Psoas muscle (tissue), 8 donors: ENCODE data around the gene UBE2C. TPM values are rescaled to one million over a fixed set of nuclear protein-coding genes. Genes with fewer than 3 reads are reported as not detected.
A peak's percentile ranks its signal among the peaks of the same experiment; 100 is the strongest.

ENCODE experiments used
- ATAC-seq, 4 donors: fragments of 200-7000 bp; cut with Tn5 transposase; one replicate each; pipeline ENCODE4 v1.9.1; 2020; ENCODE audit warnings: moderate library complexity in 3 of 4, mild to moderate bottlenecking in 2 of 4
- DNase-seq, 2 donors: peaks; one replicate each; pipeline ENCODE4 v3.0.0-alpha.2; 2020
- H3K27ac ChIP-seq: fragments of 200-600 bp; one replicate; pipeline ENCODE4 v1.8.0; 2022
- H3K27me3 ChIP-seq, 3 donors: fragments of 200-600 bp in 1 of 3; one replicate each; pipeline versions ENCODE4 v1.6.1 to v1.8.0; 2013 to 2022; ENCODE audit warnings: low read length in 2 of 3, mild to moderate bottlenecking in 2 of 3, moderate library complexity in 1 of 3; ENCODE audit not compliant: insufficient read depth in 3 of 3
- H3K36me3 ChIP-seq, 2 donors: fragments of 200-600 bp in 1 of 2; one replicate each; pipeline versions ENCODE4 v1.6.1 to v1.8.0; 2013 to 2022; ENCODE audit warnings: low read depth in 1 of 2, mild to moderate bottlenecking in 1 of 2, moderate library complexity in 1 of 2; ENCODE audit not compliant: insufficient read depth in 1 of 2
- H3K4me1 ChIP-seq: fragments of 200-600 bp; one replicate; pipeline ENCODE4 v1.8.0; 2022
- H3K4me3 ChIP-seq: fragments of 200-600 bp; one replicate; pipeline ENCODE4 v1.8.0; 2022; ENCODE audit warnings: mild to moderate bottlenecking
- H3K9me3 ChIP-seq: fragments of 200-600 bp; one replicate; pipeline ENCODE4 v1.8.0; 2022
- WGBS, 3 donors: extraction: QIAGEN DNeasy Blood & Tissue Kit; methylation state at CpG; one replicate each; pipeline versions ENCODE4 v1.1.6 to v1.1.7; 2013; 5-methylcytosine and 5-hydroxymethylcytosine counted together
- intact Hi-C, 2 donors: fragments of 100-400 bp; cut with DNase I; formaldehyde crosslinking; loops; one replicate each; pipeline versions ENCODE4 v1.11.0 to v1.14.2; 2022
- polyA plus RNA-seq, 3 donors: library from polyadenylated mRNA; stranded (reverse); fragments of 200-250 nt; gene quantifications; one replicate each; pipeline ENCODE4 v1.2.3, GENCODE V29; 2013
- total RNA-seq, 4 donors: library from RNA; stranded (reverse); fragmentation: NEBNext Ultra II Directional in 2 of 4; extraction: Animal tissue kit (Norgen Biotek cat#: 25700) in 2 of 4; gene quantifications; one replicate each; pipeline versions ENCODE4 v1.2.1 to v1.2.4, GENCODE V29; 2021 to 2023
- TF ChIP-seq, protein P1 (sequence below): fragments of 200-600 bp; IDR thresholded peaks from one replicate; pipeline ENCODE4 v1.8.0; 2022; ENCODE audit warnings: antibody characterized with exemption
- donor health status: healthy with polysubstance abuse.
- donor health status: DM: no; HTN: no; CAD: no; lungs with moderate emphysema.
- donor health status: Bipolar disorder and iron deficiency.
- donor health status: healthy.
- donor health status: DM: yes; HTN: yes; CAD: no.
- donor health status: DM: no; HTN: no; CAD: no.
- donor health status: DM: no; HTN: no; CAD: no.
- donor health status: DM: yes; HTN: yes; CAD: no.

UBE2C gene
- total and polyA plus RNA-seq, 7 donors, result 0.32 to 0.42 (median 0.38) TPM; not detected in 1

DNA sequence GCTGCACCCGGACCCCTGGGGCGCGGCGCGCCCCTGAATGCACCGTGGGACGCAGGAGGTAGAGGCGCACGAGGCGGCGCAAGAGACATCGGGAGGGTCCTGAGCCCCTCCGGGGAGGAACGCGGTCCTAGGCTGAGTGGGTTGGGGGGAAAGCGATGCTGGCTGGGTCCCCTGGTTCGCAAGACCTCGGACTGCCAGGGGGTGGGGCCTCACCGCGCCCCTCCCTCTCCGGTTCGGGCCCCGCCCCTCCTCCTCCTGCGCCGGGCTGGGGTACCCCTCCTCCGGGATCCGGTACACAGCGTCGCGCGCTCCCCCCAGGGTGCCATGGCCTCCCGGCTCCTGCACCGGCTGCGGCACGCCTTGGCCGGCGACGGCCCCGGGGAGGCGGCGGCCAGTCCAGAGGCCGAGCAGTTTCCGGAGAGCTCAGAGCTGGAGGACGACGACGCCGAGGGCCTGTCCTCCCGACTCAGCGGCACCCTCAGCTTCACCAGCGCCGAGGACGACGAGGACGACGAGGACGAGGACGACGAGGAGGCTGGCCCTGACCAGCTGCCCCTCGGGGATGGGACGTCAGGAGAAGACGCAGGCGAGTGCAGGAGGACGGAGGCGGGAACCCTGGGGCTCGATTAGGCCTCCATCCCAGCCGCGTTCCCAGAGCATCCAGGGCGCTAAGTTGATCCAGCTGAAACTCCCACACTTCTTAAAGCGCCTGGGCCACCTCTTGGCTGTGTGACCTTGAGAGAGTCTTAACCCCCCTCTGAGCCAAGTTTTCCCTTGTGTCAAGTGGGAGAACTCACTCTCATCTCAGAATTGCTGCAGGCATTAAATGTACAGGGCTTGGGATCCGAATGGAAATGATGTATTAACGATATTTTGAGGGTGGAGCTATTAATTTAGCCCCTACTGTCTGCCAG, 21.7 kb downstream of the UBE2C start:
- ATAC-seq (peak; percentile 72 to 77 (median 76)), DNase-seq (peak; percentile 75 to 85)
- intact Hi-C loops, result no loop called here
- Histone ChIP-seq H3K4me1 (peaks cover 50% of the 10 kb centered on the region), H3K27ac (peak overlapping the region; percentile 98), H3K9me3 (no peaks in the 10 kb centered on the region), H3K4me3 (peak overlapping the region; percentile 68), H3K27me3 (no peaks in the 10 kb centered on the region), H3K36me3 (peaks cover 0 to 23% of the 10 kb centered on the region in 2 donors)
- TF ChIP-seq, protein P1, sequence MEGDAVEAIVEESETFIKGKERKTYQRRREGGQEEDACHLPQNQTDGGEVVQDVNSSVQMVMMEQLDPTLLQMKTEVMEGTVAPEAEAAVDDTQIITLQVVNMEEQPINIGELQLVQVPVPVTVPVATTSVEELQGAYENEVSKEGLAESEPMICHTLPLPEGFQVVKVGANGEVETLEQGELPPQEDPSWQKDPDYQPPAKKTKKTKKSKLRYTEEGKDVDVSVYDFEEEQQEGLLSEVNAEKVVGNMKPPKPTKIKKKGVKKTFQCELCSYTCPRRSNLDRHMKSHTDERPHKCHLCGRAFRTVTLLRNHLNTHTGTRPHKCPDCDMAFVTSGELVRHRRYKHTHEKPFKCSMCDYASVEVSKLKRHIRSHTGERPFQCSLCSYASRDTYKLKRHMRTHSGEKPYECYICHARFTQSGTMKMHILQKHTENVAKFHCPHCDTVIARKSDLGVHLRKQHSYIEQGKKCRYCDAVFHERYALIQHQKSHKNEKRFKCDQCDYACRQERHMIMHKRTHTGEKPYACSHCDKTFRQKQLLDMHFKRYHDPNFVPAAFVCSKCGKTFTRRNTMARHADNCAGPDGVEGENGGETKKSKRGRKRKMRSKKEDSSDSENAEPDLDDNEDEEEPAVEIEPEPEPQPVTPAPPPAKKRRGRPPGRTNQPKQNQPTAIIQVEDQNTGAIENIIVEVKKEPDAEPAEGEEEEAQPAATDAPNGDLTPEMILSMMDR, result no peak
- WGBS, 3 donors, result 1 to 2% (median 1%) methylated on average over 51 to 71 of the region's 71 CpGs

DNA sequence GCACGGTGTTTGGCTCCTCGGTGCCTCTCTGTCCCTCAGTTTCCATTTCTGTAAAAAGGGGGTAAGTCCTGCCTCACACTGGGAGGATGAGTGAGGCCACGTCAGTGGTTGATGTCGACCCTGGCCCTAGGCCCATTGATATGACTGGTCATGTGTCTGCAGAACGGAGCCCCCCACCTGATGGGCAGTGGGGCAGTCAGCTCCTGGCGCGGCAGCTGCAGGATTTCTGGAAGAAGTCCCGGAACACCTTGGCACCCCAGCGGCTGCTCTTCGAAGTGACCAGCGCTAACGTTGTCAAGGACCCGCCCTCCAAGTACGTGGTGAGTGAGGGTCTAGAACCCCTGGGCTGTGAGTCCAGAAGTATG, 22.3 kb downstream of the UBE2C start:
- no peaks in the 10 kb centered on the region for H3K9me3 ChIP-seq
- H3K27ac ChIP-seq, result peak overlapping the region; percentile 98
- peaks cover 48% of the 10 kb centered on the region for H3K4me1 ChIP-seq
- DNase-seq (peak in 1 of 2 donors; percentile 73), ATAC-seq (peak; percentile 4 to 31 (median 17))
- peak overlapping the region; percentile 68 for H3K4me3 ChIP-seq
- 21 to 30% (median 23%) methylated on average over 14 of the region's 14 CpGs for WGBS, 3 donors
- intact Hi-C loops, result no loop called here
- TF ChIP-seq, protein P1, result no peak
- H3K27me3 ChIP-seq, result no peaks in the 10 kb centered on the region
- H3K36me3 ChIP-seq, result peaks cover 0 to 30% of the 10 kb centered on the region in 2 donors

DNA sequence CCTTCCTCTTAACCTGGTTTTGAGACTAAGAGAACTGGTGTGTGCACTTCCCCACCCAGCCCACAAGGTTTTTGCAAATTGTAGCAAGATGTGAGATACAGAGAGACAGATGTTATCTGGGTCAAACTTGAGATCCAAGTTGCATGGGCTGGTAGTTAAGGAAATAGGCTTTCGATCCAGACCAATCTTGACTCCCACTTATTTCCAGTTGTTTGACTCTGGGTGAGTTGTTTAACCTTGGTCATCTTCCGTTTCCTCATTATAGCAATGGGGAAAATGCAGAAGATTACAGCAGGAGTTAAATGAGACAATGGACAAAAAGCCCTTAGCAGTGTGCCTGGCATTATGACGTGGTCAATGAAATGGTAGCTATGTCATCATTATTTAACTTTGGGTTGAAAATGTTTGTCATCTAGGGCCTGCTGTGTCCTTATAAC, 22.9 kb downstream of the UBE2C start:
- no peak for DNase-seq
- 25 to 56% (median 28%) methylated on average over 3 of the region's 3 CpGs for WGBS, 3 donors

DNA sequence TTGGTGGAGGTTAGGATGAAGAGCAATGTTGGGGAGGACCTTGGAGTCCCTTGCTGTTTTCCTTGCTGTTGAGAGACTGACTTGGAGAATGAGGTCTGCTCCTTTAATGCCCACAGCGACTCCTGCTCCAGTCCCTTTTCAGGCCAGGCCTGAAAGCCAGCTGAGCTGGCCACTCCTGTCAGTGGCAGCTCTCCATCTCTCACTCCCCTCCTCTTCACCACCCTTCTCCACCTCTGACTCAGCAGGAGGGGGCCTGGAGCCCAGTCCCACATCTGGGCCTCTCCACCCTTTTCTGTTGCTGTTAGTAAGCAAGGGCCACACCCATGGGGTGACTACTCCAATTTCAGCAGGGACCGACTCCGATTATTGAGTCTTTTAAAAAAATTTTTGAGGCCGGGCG, 23.4 kb downstream of the UBE2C start:
- TF ChIP-seq, protein P1, result no peak
- peak; percentile 49 to 70 (median 67) for ATAC-seq
- intact Hi-C loops, result no loop called here
- H3K36me3 ChIP-seq, result peaks cover 0 to 40% of the 10 kb centered on the region in 2 donors
- peak overlapping the region; percentile 68 for H3K4me3 ChIP-seq
- no peaks in the 10 kb centered on the region for H3K9me3 ChIP-seq
- 29 to 71% (median 31%) methylated on average over 5 of the region's 5 CpGs for WGBS, 3 donors
- peak; percentile 79 to 89 for DNase-seq
- H3K27me3 ChIP-seq, result no peaks in the 10 kb centered on the region
- peaks cover 48% of the 10 kb centered on the region for H3K4me1 ChIP-seq
- peak overlapping the region; percentile 98 for H3K27ac ChIP-seq

More for the DNA sequence above, 22.9 kb downstream of the UBE2C start:
- no peak for ATAC-seq
- peak overlapping the region; percentile 98 for H3K27ac ChIP-seq
- TF ChIP-seq, protein P1, result no peak
- peaks cover 0 to 35% of the 10 kb centered on the region in 2 donors for H3K36me3 ChIP-seq
- peaks cover 48% of the 10 kb centered on the region for H3K4me1 ChIP-seq
- no peaks in the 10 kb centered on the region for H3K27me3 ChIP-seq
- no peaks in the 10 kb centered on the region for H3K9me3 ChIP-seq
- intact Hi-C loops, result no loop called here
- peak overlapping the region; percentile 68 for H3K4me3 ChIP-seq
